HG02571 (cell line): ENCODE data around the gene ZNF407.
"Not testable (repeated sequence)": the region's sequence is repeated elsewhere in the genome, so short reads cannot be mapped to it uniquely, and the experiment has no call there.

Experiments
- ATAC-seq: cut with Tn5 transposase; IDR thresholded peaks from one replicate; pipeline ENCODE4 v1.9.1; 2021; ENCODE audit warnings: mild to moderate bottlenecking, moderate library complexity; ENCODE audit not compliant: unreplicated experiment

Gene ZNF407

DNA sequence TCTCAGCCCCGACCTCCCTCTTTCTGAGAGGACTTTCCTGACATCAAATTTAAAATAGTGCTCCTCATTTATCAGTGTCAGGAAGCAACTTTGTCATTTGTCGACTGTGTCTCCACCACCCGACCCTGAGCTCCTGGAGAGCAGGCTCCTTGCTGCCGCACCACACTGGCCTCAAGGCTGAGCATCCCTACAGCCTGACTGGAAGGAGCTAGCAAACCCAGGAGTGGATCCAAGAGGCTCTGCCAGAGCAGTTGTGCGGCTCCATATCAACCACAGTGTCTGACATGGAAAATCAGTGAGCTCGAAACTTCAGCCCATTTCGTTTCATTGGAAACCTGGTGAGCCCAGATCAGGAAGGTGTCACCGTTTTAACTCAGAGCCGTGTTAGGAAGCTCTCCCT lies 486.1 kb downstream of the ZNF407 start:
- ATAC-seq = no peak

DNA sequence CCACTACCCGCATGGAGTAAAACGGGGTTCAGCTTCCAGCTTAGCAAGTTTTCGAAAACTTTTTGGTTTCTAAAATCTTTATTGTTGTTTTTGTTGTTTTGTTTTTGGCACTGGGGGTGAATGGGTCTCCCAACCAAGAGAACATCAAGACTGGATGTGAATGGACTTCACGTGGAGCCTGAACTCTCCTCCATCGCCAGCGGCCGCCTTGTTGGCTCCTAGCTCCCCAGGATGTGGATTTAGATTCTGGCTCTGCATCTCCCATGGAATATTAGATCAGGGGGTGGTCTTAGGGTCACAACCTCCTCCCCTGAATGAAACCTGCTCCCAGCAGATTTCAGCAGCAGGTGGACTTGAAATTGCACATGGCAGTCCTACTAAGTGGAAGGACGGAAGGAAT lies 488.0 kb downstream of the ZNF407 start:
- not testable (repeated sequence) for ATAC-seq

DNA sequence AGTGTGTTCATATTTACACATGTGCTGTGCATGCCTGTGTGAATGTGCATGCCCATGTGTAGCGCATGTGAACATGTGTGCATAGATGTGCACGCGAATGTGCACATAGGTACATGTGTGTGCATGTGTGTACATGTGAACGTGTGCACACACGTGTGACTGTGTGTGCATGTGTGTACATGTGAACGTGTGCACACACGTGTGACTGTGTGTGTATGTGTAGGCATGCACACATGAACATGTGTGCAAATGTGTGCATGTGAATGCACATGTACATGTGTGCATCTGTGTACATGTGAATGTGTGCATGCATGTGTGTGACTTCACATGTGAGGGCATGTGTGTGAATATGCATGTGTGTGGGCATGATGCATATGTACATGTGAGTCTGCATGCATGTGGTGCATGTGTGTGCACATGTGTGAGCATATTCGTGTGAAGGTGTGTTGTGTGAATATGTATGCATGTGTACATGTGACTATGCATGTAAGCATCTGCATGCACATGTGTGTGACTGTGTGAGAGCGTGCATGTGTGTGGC lies 488.9 kb downstream of the ZNF407 start:
- ATAC-seq = no peak

DNA sequence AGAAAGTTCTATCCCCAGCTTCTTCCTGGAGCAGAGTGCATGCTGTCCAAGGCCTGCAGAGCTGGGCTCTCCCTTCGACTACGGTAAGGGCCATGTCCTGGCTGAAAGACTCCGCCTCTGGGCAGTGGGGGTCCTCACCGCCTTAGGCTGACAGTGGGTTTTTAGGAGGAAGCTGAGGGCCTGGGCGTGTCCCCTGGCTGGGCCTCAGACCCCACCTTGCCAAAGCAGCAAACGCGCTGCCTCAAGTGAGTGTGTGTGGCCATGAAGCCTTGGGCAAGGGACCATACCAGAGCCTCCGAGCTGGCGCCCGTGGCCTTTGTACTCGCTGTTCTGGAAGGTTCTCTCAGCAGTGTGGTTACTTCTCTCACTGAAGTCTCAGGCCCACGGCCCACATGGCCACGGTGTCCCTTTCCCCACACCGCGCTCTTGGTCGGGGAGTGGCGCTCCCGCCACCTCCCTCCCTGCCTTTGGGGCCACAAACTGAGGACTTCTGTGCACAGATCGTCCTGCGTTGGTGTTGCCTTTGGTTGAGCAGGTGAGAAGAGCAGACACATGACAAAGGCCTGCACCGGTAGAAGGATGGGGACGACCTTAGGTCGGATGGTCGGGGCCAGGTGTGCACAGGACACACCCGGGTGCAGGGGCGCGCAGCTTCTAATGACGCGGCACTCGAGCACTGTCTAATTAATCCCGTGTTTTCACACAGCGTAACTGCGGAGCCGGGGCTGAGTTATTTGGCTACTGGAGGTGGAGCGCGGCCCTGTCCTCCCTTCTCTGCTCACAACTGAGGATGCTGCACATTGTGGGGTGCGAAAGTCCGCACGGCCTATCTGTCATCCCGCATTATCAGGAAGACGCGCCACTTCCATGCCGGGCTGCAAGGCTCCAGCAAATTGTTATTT lies 489.7 kb downstream of the ZNF407 start:
- no peak for ATAC-seq

DNA sequence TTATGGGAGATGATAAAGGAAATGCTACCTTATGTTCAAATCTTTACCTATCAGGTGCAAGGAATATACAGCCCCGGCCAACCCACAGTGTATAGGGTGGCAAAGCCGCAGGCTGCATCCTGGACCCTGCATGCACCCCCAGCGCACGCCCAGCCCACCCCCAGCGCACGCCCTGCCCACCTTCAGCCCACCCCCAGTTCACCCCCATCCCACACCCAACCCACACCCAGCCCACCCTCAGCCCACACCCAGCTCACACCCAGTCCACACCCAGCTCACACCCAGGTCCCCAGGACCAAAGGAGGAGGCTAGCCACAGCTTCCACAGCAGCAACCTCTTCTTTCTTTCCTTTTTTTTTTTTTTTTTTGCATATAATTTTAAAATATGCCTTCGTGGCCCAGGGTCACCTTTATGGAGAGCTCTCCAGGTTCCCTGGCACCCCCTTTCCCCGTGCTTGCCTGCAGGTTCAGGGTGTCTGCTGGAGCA lies 490.4 kb downstream of the ZNF407 start:
- no peak for ATAC-seq

DNA sequence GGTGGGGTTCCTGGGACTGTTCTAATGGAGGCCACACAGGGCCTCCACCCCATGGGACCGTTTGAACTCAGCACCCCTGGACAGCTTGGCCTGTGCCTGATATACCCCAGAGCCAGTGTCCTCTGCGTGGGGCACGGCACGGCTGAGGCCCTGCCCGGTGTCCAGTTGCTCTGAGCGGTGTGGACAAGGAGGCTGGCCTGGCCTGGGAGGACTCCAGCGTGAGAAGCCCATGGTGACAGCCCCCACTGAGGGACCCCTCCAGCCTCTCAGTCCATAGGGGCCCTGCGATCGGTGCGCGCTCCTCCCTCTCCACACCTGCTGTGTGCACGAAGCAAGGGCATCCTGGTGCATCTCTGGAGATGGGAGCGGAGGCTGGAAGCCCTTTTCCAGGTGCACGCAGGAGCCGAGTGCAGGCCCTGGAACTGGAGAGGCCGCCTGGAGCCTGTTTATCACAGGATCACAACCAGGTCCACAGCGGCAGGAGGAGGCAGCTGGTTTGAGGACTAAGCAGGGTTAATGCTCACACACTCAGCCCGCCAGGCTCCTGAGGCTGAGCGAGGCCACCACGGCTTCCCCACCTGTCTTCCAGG lies 491.0 kb downstream of the ZNF407 start:
- ATAC-seq = no peak

DNA sequence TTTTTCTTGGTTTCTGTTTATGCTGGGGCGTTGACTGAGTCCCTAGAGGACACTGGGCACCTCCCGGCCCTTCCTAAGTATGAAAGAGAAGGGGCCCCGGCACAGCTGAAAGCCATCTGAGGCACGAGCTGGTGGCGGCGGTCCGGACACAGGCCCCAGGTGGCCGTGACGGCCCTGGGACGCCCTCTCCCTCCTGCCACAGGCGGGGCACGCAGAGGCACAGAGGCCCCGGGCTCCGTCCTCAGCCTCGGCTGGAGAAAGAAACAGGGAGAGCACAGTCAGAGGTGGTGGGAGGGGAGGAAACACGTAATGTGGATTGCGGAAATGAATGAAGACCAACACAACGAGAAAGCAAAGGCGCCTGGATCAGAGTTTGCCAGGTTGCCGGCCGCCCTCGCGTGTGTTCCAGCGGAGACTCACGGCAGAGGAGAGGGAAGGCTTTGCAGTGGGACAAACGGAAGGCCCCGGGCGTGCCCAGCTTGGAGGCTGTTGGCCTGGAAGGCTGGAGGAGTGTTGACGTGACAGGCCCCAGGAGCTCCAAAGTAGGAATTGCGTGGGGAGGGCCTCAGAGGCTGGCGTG lies 492.2 kb downstream of the ZNF407 start:
- ATAC-seq = no peak

DNA sequence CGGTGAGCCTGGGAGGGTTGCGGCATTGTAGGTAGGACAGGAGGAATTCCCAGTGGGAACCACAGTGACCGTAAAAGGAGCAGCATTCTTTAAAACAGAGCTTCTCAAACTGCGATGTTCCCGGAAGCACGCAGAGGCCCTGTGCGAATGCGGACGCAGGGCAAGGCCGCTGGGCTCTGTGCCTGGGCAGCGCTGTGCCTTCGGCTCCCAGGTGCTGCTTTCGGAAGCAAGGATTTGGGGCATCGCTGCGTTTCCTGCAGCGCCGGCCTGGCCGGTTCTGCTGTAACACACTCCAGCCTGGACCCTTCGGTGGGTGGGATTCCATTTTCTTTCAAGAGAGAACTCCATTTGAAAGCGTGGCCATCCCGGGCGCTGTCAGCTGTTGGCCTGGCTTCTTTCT lies 492.7 kb downstream of the ZNF407 start:
- no peak for ATAC-seq

DNA sequence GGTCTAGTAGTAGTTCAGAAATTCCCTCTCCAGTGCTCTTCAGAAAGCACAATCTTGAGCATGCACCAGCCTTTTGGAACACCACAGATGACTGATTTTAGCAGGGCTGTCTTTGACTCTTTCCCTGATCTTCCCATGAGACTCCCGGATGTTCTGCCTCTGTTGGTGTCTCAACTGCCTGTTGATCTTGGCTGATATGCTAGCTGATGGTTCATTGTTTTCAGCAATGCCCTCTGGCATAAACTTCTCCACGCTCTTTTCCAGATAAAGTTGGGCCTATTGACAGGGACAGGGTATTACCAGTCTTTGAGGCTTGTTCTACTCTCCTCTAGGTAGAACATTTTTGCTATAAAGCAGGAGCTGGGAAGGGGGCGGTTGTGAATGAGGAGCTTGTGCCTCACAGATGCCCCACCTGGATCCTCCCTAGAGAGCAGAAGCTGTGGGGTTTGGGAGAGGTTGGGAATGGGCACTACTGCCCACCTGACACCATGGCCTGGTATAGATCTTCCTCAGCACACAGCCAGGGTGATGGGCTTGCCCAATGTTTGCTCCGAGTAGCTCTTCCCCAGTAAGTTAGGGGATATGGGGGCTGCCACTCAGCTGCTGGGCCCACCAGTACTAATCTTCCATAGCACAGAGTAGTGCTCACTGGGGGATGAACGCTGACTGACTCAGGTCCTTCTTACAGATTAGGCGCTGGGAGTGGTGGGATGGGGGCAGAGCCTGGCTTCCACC lies 500.0 kb downstream of the ZNF407 start:
- no peak for ATAC-seq

DNA sequence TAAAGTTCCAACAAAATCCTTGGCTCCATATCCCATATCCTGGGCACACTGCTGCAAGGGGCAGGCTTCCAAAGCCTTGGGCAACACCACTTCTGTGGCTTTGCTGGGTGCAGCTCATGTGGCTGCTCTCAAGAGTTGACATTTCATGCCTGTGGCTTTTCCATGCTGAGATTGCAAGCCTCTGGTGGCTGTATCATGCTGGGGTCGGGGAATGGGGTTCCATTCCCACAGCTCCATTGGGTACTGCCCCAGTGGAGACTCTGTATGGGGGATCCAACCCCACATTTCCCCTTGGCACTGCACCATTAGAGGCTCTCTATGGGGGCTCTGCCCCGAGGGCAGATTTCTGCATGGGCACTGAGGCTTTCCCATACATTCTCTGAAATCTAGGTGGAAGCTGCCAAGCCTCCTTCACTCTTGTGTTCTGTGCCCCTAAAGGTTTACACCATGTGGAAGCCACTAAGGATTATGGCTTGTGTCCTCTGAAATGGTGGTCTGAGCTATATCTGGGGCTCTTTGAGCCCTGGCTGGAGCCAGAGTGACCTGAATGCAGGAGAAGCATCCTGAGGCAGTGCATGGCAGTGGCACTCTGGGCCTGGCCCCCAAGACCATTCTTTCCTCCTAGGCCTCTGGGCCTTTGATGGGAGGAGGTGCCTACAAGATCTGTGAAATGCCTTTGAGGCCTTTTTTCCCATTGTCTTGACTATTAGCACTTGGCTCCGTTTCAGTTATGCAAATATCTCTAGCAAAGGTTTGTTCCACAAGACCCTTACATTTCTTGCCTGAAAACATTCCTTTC lies 503.4 kb downstream of the ZNF407 start:
- ATAC-seq = no peak

DNA sequence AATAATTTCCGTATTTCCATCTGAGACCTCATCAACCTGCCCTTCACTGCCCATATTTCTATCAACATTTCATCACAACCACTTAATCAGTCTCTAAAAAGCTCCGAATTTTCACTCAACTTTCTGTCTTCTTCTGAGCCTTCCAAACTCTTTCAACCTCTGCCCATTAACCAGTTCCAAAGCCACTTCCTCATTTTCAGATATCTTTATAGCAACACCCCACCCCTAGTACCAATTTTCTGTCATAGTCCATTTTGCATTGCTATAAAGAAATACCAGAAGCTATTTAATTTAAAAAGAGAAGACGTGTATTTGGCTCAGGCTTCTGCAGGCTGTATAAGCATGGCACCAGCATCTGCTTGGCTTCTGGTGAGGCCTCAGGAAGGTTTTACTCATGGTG lies 504.2 kb downstream of the ZNF407 start:
- ATAC-seq = no peak

DNA sequence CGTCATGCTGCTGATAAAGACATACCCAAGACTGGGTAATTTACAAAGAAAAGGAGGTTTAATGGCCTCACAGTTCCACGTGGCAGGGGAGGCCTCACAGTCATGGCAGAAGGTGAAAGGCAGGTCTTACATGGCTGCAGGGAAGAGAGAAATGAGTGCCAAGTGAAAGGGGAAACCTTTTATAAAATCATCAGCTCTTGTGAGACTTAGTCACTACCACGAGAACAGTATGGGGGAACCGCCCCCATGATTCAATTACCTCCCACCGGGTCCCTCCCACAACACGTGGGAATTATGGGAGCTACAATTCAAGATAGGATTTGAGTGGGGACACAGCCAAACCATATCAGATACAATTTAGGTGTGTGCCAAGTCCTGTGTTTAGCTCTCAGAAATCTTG lies 506.4 kb downstream of the ZNF407 start:
- not testable (repeated sequence) for ATAC-seq

DNA sequence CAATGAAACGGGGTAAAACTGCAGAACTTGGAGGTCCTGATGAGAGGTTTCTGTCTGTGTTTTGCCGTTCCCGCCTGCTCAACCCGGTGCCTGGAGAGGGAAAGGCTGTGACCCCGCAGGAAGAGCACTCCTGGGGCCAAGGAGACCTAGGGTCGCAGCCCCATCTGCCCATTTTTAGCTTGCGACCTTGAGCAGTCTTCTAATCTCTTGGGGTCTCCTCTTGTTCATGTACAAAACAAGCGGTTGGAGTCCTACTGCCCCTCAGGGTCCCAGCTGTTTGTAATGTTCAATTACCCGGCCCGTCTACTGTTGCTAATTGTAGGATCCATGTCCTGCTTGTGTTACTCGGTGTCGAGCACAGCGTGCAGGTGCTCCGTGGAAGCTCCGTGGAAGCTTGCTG lies 506.8 kb downstream of the ZNF407 start:
- ATAC-seq = no peak

DNA sequence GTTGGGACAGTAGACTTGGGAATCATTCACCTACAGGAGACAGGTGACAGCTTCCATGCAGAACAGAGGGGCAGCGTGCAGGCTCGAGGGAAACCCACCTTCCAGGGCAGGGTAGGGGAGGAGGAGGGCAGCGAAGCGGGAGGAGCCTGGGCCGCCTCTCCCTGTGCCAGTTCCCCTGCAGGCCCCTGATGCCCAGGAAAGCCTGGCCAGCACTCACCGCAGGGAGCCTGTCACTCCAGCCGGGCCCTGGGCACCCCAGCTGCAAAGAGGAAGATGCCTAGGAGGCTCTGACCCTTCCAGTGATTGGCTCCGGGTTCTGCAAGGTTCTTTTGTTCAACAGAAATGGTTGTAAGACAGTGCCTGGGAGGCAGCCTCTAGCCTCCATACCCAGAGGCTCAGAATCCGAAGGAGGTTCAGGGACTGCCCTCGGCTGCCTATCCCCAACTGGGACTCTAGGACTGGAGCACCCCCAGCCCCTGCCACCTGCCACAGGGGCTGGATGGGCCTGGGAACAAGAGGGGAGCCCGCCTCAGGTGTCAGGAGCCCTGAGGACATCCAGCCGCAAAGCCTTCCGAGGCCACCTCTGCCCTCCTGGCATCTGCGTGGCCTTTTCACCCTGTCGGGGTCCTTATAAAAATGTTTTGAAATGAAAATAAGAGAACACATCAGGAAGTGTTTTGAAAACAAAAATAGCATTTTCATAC lies 508.0 kb downstream of the ZNF407 start:
- ATAC-seq = no peak

DNA sequence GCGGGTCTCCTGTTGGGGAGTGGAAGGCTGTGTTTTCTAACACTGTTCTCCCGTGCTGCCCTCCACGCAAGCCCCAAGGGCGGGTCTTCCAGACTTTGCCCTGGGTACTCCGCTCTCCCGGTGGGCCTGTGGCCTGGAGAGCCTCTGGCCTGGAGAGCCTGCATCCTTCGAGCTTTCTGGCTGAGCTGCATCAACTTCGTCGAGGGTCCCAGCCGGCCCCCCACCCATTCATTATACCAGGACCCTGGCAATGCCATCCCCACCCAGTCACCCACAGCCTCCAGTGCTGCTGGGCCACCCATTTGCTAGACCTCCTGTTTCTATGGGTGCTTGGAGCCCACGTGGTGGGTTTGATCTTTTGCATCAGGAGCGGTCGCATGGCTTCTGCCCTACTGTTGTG lies 509.1 kb downstream of the ZNF407 start:
- no peak for ATAC-seq

DNA sequence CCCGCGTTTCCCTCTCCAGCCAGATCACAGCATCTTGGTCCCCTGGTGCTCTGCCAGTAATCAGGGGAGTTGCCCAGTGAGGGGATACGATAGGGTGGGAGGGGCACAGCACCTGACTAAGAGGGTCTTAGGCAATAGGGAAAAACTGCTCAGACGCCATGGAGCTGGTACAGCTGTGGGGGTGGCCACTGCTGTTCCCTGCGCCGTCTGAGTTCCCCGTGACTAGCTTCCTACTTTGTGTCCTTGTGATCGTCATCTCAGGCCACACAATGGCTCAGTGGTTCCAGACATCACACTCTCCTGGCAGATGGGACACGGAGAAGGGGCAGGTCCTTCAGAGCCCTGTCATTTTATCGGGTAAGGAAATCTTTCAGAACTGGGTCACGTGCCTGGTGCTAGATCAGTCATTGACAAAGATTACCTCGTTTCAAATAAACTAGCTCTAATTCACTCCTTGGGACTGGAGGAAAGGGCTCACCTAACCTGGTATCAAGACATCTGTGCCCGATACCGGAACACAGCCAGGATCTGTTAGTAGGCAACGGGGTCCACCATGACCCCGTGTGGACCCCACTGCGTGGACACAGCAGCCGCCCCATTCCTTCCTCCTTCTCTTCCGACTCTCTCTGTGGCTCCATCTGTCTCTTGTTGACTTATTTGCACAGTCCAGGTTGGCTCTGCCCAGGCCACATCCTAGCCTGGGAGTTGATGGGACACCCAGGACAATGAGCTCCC lies 509.7 kb downstream of the ZNF407 start:
- ATAC-seq = no peak

DNA sequence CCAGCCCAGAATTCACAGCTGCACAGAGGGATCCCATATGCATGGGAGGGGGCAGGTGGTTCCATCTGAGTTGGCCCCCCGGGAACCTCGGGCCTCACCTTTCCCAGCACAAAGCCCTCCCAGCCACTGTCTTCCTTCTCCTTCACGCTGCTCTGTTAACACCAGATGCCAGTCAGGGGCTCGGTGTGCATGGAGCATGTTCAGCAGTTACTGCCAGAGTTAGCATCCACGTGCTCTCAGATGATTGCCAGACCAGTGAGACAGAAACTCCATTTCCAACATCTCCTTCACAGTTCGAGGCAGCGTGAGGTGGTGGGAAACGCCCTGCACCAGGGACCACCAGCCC lies 510.2 kb downstream of the ZNF407 start:
- no peak for ATAC-seq

DNA sequence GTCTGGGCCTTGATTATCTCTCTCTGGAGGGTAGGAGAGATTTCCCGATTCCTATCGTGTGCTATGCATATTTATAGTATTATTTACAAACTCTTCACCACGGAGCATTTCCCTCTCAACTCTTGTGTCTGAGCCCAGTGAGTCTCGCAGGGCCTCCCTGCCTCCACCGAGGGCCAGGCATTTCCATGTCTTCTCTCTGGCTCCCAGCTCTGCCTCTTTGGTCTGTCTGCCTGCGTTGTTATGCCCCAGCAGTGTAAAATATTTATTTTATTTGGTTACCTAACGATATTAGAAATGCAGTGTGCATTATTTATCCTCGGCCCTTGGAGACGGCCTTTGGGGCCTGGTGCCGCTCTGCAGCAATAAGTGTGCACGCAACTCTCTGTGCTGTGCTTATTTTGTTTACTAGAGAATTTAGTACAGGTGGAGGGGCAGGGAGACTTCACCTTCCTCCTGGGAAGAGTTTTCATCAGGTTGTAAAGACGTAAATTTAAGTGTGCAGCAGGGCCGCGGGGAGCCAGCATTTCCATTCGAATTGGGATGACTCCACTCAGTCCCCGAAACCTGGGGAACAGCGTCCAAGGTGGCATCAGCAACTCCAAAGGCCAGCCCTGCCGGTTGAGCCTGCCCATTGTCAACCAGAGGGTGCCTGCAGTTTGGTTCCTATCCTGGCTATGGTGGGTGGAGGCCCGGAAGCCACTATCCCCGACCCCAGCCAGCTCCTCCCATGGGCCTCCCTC lies 511.1 kb downstream of the ZNF407 start:
- no peak for ATAC-seq
